Small intestine (tissue), 7 donors: ENCODE data around the gene USP10. TPM values are rescaled to one million over a fixed set of nuclear protein-coding genes. Genes with fewer than 3 reads are reported as not detected.

ENCODE experiments used
- DNase-seq, 2 donors: peaks; one replicate each; pipeline versions ENCODE4 v3.0.0 to v3.0.0-alpha.2; 2013
- FAIRE-seq: peaks from 2 replicates; lab custom pipeline; 2012; peaks lifted over from hg19 to GRCh38; lab: Jason Lieb, UNC
- H3K27ac ChIP-seq, 3 donors: one replicate each; pipeline ENCODE4 v1.5.1; 2013; ENCODE audit warnings: low read length in 2 of 3, mild to moderate bottlenecking in 2 of 3, control low read depth in 1 of 3, inconsistent platforms in 1 of 3, low read depth in 1 of 3, moderate library complexity in 1 of 3
- H3K27me3 ChIP-seq, 3 donors: one replicate each; pipeline ENCODE4 v1.6.1; 2013; ENCODE audit warnings: low read length in 3 of 3, inconsistent platforms in 1 of 3; ENCODE audit not compliant: control insufficient read depth in 3 of 3, insufficient read depth in 3 of 3
- H3K36me3 ChIP-seq, 3 donors: one replicate each; pipeline ENCODE4 v1.6.1; 2013; ENCODE audit warnings: low read length in 3 of 3, inconsistent platforms in 1 of 3, low read depth in 1 of 3, mild to moderate bottlenecking in 1 of 3, moderate library complexity in 1 of 3; ENCODE audit not compliant: control insufficient read depth in 3 of 3, insufficient read depth in 2 of 3
- H3K4me1 ChIP-seq, 3 donors: one replicate each; pipeline ENCODE4 v1.6.1; 2013; ENCODE audit warnings: low read length in 2 of 3, inconsistent platforms in 1 of 3, low read depth in 1 of 3, mild to moderate bottlenecking in 1 of 3, moderate library complexity in 1 of 3; ENCODE audit not compliant: control insufficient read depth in 3 of 3, insufficient read depth in 2 of 3
- H3K4me3 ChIP-seq, 3 donors: one replicate each; pipeline ENCODE4 v1.5.1; 2013; ENCODE audit warnings: low read length in 3 of 3, control low read depth in 1 of 3, inconsistent platforms in 1 of 3, low read depth in 1 of 3, mild to moderate bottlenecking in 1 of 3, moderate library complexity in 1 of 3
- H3K9me3 ChIP-seq, 2 donors: one replicate each; pipeline ENCODE4 v1.6.1; 2013; ENCODE audit warnings: low read depth in 1 of 2, low read length in 1 of 2; ENCODE audit not compliant: control insufficient read depth in 2 of 2, insufficient read depth in 1 of 2
- WGBS, 3 donors: extraction: QIAGEN DNeasy Blood & Tissue Kit; methylation state at CpG; one replicate each; pipeline ENCODE4 v1.1.7; 2013; 5-methylcytosine and 5-hydroxymethylcytosine counted together
- polyA plus RNA-seq, 4 donors: library from polyadenylated mRNA; stranded (reverse) in 3 of 4; unstranded in 1 of 4; fragments of 200-250 nt in 3 of 4; fragments of 120-200 nt in 1 of 4; gene quantifications; one replicate each; pipeline versions ENCODE4 v1.2.1 to v1.2.3, GENCODE V29; 2013
- donor health status: healthy with polysubstance abuse.
- donor health status: control.
- donor health status: control.
- donor health status: Bipolar disorder and iron deficiency.
- donor health status: healthy.

USP10 gene
- polyA plus RNA-seq, 4 donors = 22.4 to 67.1 (median 32.1) TPM

- peak overlapping the region; percentile 39 to 88 (median 78) for H3K27ac ChIP-seq
- FAIRE-seq = no peak
Observed at GRCh38 chr16:84723906-84724305, 24.1 kb downstream of the USP10 start.

GRCh38 chr16:84724606-84725309, 25.0 kb downstream of the USP10 start:
- Histone ChIP-seq H3K9me3 (no peaks in the 10 kb centered on the region), H3K4me3 (peak overlapping the region in 1 of 3 donors; percentile 3), H3K27ac (peak overlapping the region; percentile 28 to 88 (median 78)), H3K4me1 (peaks cover 4 to 50% (median 14%) of the 10 kb centered on the region in 3 donors), H3K36me3 (peaks cover 0 to 11% (median 0%) of the 10 kb centered on the region in 3 donors), H3K27me3 (no peaks in the 10 kb centered on the region)
- 52 to 60% (median 53%) methylated on average over 6 of the region's 6 CpGs for WGBS, 3 donors
- peak; percentile 64 to 68 for DNase-seq
- no peak for FAIRE-seq

More at GRCh38 chr16:84723906-84724305, 24.1 kb downstream of the USP10 start:
- Histone ChIP-seq H3K36me3 (peaks cover 0 to 14% (median 0%) of the 10 kb centered on the region in 3 donors), H3K9me3 (no peaks in the 10 kb centered on the region), H3K4me3 (no peak overlapping the region), H3K4me1 (peaks cover 4 to 48% (median 11%) of the 10 kb centered on the region in 3 donors), H3K27me3 (no peaks in the 10 kb centered on the region)
- peak; percentile 47 to 62 for DNase-seq
- 20 to 67% (median 35%) methylated on average over 1 of the region's 1 CpG for WGBS, 3 donors

GRCh38 chr16:84725481-84726078, 25.8 kb downstream of the USP10 start:
- peaks cover 4 to 55% (median 12%) of the 10 kb centered on the region in 3 donors for H3K4me1 ChIP-seq

GRCh38 chr16:84726079-84726668, 26.4 kb downstream of the USP10 start:
- H3K4me1 ChIP-seq = peaks cover 4 to 55% (median 12%) of the 10 kb centered on the region in 3 donors
- 1 to 6% (median 4%) methylated on average over 12 of the region's 12 CpGs for WGBS, 3 donors
- peak overlapping the region; percentile 36 to 82 (median 66) for H3K27ac ChIP-seq
- no peak for FAIRE-seq
- no peaks in the 10 kb centered on the region for H3K27me3 ChIP-seq
- no peak overlapping the region for H3K4me3 ChIP-seq
- H3K9me3 ChIP-seq = no peaks in the 10 kb centered on the region
- DNase-seq = peak; percentile 91 to 95
- H3K36me3 ChIP-seq = peaks cover 0 to 3% (median 0%) of the 10 kb centered on the region in 3 donors

More at GRCh38 chr16:84725481-84726078, 25.8 kb downstream of the USP10 start:
- WGBS, 3 donors = 31 to 68% (median 39%) methylated on average over 9 of the region's 9 CpGs
- DNase-seq (no peak), FAIRE-seq (no peak)
- Histone ChIP-seq H3K36me3 (peaks cover 0 to 8% (median 0%) of the 10 kb centered on the region in 3 donors), H3K27me3 (no peaks in the 10 kb centered on the region), H3K9me3 (no peaks in the 10 kb centered on the region), H3K4me3 (no peak overlapping the region), H3K27ac (peak overlapping the region in 1 of 3 donors; percentile 54)

GRCh38 chr16:84726669-84727467, 27.1 kb downstream of the USP10 start:
- DNase-seq = peak; percentile 66 to 68
- FAIRE-seq = no peak
- H3K4me3 ChIP-seq = peak overlapping the region in 1 of 3 donors; percentile 9

GRCh38 chr16:84728853-84729424, 29.1 kb downstream of the USP10 start:
- H3K27ac ChIP-seq = no peak overlapping the region
- no peaks in the 10 kb centered on the region for H3K9me3 ChIP-seq
- no peak overlapping the region for H3K4me3 ChIP-seq
- peaks cover 4 to 43% (median 6%) of the 10 kb centered on the region in 3 donors for H3K4me1 ChIP-seq
- H3K36me3 ChIP-seq = peaks cover 0 to 2% (median 1%) of the 10 kb centered on the region in 3 donors
- DNase-seq (no peak), FAIRE-seq (no peak)
- WGBS, 3 donors = 90 to 94% (median 93%) methylated on average over 10 of the region's 10 CpGs
- H3K27me3 ChIP-seq = no peaks in the 10 kb centered on the region

More at GRCh38 chr16:84726669-84727467, 27.1 kb downstream of the USP10 start:
- Histone ChIP-seq H3K36me3 (peaks cover 0 to under 1% (median 0%) of the 10 kb centered on the region in 3 donors), H3K27ac (peak overlapping the region; percentile 36 to 82 (median 66)), H3K4me1 (peaks cover 4 to 55% (median 12%) of the 10 kb centered on the region in 3 donors), H3K27me3 (no peaks in the 10 kb centered on the region), H3K9me3 (no peaks in the 10 kb centered on the region)
- WGBS, 3 donors = 19 to 31% (median 21%) methylated on average over 14 of the region's 14 CpGs

GRCh38 chr16:84729716-84730320, 30.0 kb downstream of the USP10 start:
- Histone ChIP-seq H3K4me1 (peaks cover 0 to 36% (median 4%) of the 10 kb centered on the region in 3 donors), H3K27ac (peak overlapping the region in 2 of 3 donors; percentile 29 to 38), H3K9me3 (no peaks in the 10 kb centered on the region), H3K4me3 (no peak overlapping the region), H3K27me3 (no peaks in the 10 kb centered on the region), H3K36me3 (peaks cover 0 to 5% (median 5%) of the 10 kb centered on the region in 3 donors)
- FAIRE-seq (no peak), DNase-seq (no peak)
- WGBS, 3 donors = 38 to 52% (median 44%) methylated on average over 7 of the region's 7 CpGs
